Ishikawa (cell line): ENCODE results near the gene CNTN4.

Experiments
- CEBPB ChIP-seq: IDR thresholded peaks from 2 replicates; pipeline ENCODE4 v1.6.1; 2012
- CREB1 ChIP-seq: IDR thresholded peaks from 2 replicates; pipeline ENCODE4 v1.6.1; 2012; ENCODE audit warnings: low read depth
- EGR1 ChIP-seq: IDR thresholded peaks from 2 replicates; pipeline ENCODE4 v1.6.1; 2012
- EP300 ChIP-seq: IDR thresholded peaks from 2 replicates; pipeline ENCODE4 v1.6.1; 2012; ENCODE audit warnings: borderline replicate concordance
- FOXM1 ChIP-seq: IDR thresholded peaks from 2 replicates; pipeline ENCODE4 v1.6.1; 2012; ENCODE audit warnings: low read depth, borderline replicate concordance
- MAX ChIP-seq: IDR thresholded peaks from 2 replicates; pipeline ENCODE4 v1.6.1; 2012
- NFIC ChIP-seq: IDR thresholded peaks from 2 replicates; pipeline ENCODE4 v1.6.1; 2012
- RAD21 ChIP-seq: IDR thresholded peaks from 2 replicates; pipeline ENCODE4 v1.6.1; 2012; ENCODE audit warnings: low read depth
- REST ChIP-seq: IDR thresholded peaks from 2 replicates; pipeline ENCODE4 v1.6.1; 2012; ENCODE audit warnings: low read depth, mild to moderate bottlenecking
- TAF1 ChIP-seq: IDR thresholded peaks from 2 replicates; pipeline ENCODE4 v1.6.1; 2012; ENCODE audit warnings: low read depth, mild to moderate bottlenecking
- TCF12 ChIP-seq: IDR thresholded peaks from 2 replicates; pipeline ENCODE4 v1.6.1; 2012; ENCODE audit warnings: low read depth
- TEAD4 ChIP-seq: IDR thresholded peaks from 2 replicates; pipeline ENCODE4 v1.6.1; 2012
- YY1 ChIP-seq: IDR thresholded peaks from 2 replicates; pipeline ENCODE4 v1.6.1; 2012; ENCODE audit warnings: low read depth
- ZBTB7A ChIP-seq: IDR thresholded peaks from 2 replicates; pipeline ENCODE4 v1.6.1; 2012; ENCODE audit warnings: low read depth
- TF ChIP-seq, protein P1 (sequence below): IDR thresholded peaks from 2 replicates; pipeline ENCODE4 v1.6.1; 2012

Gene CNTN4

DNA sequence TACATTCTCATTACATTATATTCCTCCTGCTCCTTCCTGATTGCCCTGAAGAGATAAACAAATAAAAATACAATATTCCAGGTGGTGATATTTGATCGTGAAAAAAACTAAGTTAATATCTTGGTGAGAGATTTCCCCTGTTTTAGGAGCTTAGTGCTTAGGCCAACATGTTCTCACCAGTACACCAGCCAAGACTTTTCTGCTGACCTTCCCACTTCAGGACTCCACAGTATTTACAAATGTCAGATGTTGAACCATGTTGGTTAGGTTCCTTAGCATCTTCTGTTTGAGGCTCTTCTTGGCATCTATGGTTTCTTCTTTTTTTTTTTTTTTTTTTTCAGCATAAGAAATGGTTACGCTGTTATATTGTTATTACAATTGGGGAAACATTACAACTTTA lies 764.5 kb downstream of the CNTN4 start:
- TF ChIP-seq TEAD4 (no peak), REST (no peak), CREB1 (no peak), FOXM1 (no peak), ZBTB7A (no peak), RAD21 (no peak), EGR1 (no peak), YY1 (no peak), TCF12 (no peak), CEBPB (no peak), NFIC (no peak), TAF1 (no peak), MAX (no peak), EP300 (no peak)
- TF ChIP-seq, protein P1, sequence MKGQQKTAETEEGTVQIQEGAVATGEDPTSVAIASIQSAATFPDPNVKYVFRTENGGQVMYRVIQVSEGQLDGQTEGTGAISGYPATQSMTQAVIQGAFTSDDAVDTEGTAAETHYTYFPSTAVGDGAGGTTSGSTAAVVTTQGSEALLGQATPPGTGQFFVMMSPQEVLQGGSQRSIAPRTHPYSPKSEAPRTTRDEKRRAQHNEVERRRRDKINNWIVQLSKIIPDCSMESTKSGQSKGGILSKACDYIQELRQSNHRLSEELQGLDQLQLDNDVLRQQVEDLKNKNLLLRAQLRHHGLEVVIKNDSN = no peak

DNA sequence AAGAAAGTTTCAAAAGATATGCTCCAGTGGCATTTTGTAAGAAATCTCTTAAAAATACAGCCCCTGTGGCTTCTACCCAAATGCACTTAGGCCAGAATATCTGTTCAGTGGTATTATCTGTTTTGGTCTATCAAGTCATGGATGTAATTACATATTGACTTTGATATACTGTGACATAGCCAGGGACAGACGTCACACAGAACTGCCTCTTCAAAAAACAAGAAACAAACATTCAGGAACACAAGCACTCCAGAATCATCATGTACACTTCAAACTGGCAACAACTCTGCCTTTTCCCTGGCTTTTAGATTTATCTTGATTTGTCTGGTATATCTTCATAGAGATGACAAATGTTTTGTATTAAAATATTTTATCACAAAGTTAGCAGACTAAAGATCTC lies 771.2 kb downstream of the CNTN4 start:
- TF ChIP-seq ZBTB7A (no peak), TAF1 (no peak), YY1 (no peak), EGR1 (no peak), NFIC (no peak), EP300 (no peak), CEBPB (no peak), FOXM1 (no peak), REST (no peak), TCF12 (no peak), MAX (no peak), RAD21 (no peak), TEAD4 (no peak), CREB1 (no peak)
- TF ChIP-seq, protein P1 = no peak

DNA sequence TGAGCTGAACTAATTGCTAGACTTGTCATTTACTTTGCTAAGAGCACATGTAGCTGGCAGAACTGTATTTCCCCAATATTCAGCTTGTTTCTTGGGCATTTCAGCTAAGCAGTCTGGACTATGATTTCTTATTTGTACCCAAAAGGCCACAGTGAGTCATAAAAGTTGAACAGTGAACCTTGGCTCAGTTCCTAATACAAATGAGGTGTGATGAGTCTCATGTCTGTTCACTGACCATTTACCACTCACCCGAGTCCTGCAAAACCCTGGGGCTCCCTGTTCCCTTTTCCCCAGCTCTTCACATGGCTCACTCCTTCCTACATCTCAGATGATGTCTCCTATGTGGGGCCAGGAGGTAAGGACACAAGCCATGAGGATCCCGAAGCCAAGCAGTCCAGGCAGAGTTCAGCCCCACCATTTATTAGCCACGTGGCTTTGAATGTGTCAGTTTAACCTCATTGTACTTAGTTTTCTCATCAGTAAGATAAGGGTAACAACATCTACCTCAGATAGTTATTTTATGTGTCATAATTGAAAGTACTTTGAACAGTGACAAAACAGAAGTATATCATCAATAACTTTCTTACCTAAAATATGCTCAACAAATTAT lies 772.2 kb downstream of the CNTN4 start:
- TF ChIP-seq TAF1 (no peak), FOXM1 (no peak), MAX (no peak), EGR1 (no peak), ZBTB7A (no peak), TEAD4 (no peak)

DNA sequence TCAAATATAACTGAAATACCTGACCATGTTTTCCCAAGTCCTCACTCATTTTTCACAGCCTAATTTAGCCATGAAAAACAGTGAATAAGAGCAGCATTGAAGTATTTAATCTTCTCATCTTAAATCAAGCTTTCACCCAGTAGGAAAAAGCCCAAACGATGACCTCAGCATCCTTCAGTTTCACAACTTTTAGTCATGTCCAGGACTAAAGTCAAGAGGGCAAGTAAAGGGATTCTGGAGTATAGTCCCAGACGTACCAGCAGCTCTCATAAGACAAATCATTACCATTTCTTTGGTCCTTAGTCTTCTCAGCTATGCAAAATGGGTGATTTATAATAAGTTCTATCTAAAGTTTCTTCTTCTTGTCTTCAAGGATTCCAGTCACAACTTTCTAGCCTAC lies 774.2 kb downstream of the CNTN4 start:
- TF ChIP-seq ZBTB7A = no peak
- no peak for TF ChIP-seq TAF1
- no peak for TF ChIP-seq FOXM1
- no peak for TF ChIP-seq CREB1
- no peak for TF ChIP-seq EGR1
- no peak for TF ChIP-seq MAX
- TF ChIP-seq CEBPB = no peak
- no peak for TF ChIP-seq TEAD4
- TF ChIP-seq REST = no peak
- no peak for TF ChIP-seq NFIC
- TF ChIP-seq EP300 = no peak
- TF ChIP-seq TCF12 = no peak
- no peak for TF ChIP-seq RAD21
- TF ChIP-seq, protein P1 = no peak
- no peak for TF ChIP-seq YY1
